Erythroblast (primary cell): ENCODE data around the gene SQSTM1.

Source experiments
- GATA1 ChIP-seq: IDR thresholded peaks from 2 replicates; pipeline ENCODE4 v1.6.1; 2011; ENCODE audit warnings: low read depth, mild to moderate bottlenecking, control low read depth, low read length, moderate library complexity
- POLR2A ChIP-seq: IDR thresholded peaks from 2 replicates; pipeline ENCODE4 v1.6.1; 2011; ENCODE audit warnings: mild to moderate bottlenecking, low read length

DNA sequence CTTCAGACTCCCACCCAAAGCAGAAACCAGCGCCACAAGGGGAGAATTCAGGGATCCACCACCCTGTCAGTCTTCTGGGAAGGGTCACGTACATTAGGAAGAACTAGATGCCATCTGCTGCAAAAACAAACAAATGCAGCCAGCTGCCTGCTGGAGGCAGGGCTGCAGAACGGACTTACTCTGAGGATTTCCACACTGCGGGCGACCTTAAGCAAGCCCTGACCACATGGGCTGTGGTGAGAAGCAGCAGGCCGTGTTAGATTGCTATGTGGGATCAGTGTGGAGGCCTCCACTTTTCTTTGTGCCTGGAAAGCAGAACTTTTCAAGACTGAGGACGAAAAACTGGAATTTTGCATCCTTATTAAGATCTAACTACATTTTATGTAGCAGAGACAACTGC, 40.3 kb upstream of the SQSTM1 start:
- TF ChIP-seq POLR2A (no peak), GATA1 (no peak)
